VCaP (cell line): ENCODE results near the gene ZNF543.

Experiments
- H3K27ac ChIP-seq: fragments of 450-650 bp; 2 replicates; pipeline ENCODE4 v1.5.1; 2017
- TF ChIP-seq, protein P1 (sequence below): fragments of 450-650 bp; conservative IDR thresholded peaks from 2 replicates; pipeline ENCODE4 v1.5.1; 2017; ENCODE audit warnings: mild to moderate bottlenecking, moderate library complexity

ZNF543 gene

GRCh38 chr19:57350877-57351805 lies 30.9 kb downstream of the ZNF543 start, which contains the start of gene ZNF304:
Gene ZNF304, plus strand, starts transcription at chr19:57351271. Its CDS starts 394 bp downstream, at chr19:57351665.
- peak within 1 kb of the TSS; percentile 78 for H3K27ac ChIP-seq
- TF ChIP-seq, protein P1, sequence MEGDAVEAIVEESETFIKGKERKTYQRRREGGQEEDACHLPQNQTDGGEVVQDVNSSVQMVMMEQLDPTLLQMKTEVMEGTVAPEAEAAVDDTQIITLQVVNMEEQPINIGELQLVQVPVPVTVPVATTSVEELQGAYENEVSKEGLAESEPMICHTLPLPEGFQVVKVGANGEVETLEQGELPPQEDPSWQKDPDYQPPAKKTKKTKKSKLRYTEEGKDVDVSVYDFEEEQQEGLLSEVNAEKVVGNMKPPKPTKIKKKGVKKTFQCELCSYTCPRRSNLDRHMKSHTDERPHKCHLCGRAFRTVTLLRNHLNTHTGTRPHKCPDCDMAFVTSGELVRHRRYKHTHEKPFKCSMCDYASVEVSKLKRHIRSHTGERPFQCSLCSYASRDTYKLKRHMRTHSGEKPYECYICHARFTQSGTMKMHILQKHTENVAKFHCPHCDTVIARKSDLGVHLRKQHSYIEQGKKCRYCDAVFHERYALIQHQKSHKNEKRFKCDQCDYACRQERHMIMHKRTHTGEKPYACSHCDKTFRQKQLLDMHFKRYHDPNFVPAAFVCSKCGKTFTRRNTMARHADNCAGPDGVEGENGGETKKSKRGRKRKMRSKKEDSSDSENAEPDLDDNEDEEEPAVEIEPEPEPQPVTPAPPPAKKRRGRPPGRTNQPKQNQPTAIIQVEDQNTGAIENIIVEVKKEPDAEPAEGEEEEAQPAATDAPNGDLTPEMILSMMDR = no peak

DNA sequence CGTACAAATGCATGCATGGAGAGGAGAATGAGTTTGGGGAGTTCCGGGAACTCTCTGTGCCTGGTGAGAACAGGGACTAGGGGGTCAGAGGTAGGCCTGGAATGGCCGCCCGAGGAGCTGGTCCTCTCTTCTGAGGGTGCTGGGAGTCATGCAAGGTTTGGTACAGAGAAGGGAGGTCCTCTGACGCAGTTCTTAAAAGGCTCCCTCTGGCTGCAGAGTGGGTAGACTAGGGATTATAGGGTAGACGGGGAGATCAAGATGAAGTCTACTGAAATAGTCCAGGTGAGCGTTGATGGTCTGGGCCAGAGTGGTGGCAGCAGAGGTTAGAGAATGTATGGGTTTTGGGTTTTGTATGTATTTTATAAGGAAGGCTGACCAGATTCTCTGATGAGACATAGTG lies 31.6 kb downstream of the ZNF543 start:
- peak overlapping the region; percentile 78 for H3K27ac ChIP-seq
- TF ChIP-seq, protein P1 = no peak

GRCh38 chr19:57355916-57356315 lies 35.6 kb downstream of the ZNF543 start:
- TF ChIP-seq, protein P1 = no peak
- no peak overlapping the region for H3K27ac ChIP-seq

DNA sequence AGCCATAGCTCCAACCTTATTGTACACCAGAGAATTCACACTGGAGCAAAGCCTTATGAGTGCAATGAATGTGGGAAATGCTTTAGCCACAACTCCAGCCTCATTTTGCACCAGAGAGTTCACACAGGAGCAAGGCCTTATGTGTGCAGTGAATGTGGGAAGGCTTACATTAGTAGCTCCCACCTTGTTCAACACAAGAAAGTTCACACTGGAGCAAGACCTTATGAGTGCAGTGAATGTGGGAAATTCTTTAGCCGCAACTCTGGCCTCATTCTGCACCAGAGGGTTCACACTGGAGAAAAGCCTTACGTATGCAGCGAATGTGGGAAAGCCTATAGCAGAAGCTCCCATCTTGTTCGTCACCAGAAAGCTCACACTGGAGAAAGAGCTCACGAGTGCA lies 37.1 kb downstream of the ZNF543 start:
- H3K27ac ChIP-seq = peak overlapping the region; percentile 60
- TF ChIP-seq, protein P1 = no peak

DNA sequence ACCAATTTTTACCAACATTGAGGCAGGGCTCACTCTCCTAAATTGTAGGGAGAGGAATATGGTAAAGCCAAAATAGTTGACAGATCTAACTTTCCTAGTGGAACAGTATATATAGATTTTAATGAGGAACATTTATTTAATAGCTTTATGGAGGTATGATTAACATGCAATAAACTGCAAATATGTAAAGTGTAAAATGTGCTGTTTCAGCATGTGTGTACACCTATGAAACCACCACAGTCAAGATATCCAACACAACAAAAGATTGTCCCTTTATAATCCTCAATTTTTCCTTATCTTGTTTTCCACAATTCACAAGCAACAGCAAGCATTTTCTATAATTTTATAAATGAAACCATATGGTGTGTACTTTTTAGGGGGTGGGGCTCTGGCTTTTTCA lies 39.0 kb downstream of the ZNF543 start:
- H3K27ac ChIP-seq = peak overlapping the region; percentile 60
- TF ChIP-seq, protein P1 = no peak

- TF ChIP-seq, protein P1 = no peak
- peak overlapping the region; percentile 98 for H3K27ac ChIP-seq
These were observed 42.1 kb downstream of the ZNF543 start for GRCh38 chr19:57362419-57362818.

- peak within 1 kb of the TSS; percentile 98 for H3K27ac ChIP-seq
- TF ChIP-seq, protein P1 = no peak
These were observed 42.9 kb downstream of the ZNF543 start, which contains the start of the genes TRAPPC2B and ZNF547 for GRCh38 chr19:57362997-57363687. Gene TRAPPC2B, plus strand, starts transcription at chr19:57363551. Its CDS starts 1,283 bp downstream, at chr19:57364834. Gene ZNF547, plus strand, starts transcription at chr19:57363551. Its CDS starts 5,005 bp downstream, at chr19:57368556.
